Liver (tissue), 9 donors: ENCODE measurements around the gene NEURL1. TPM values are rescaled to one million over a fixed set of nuclear protein-coding genes. Genes with fewer than 3 reads are reported as not detected.
A peak's percentile ranks its signal among the peaks of the same experiment; 100 is the strongest.
"Not testable (repeated sequence)": the region's sequence is repeated elsewhere in the genome, so short reads cannot be mapped to it uniquely, and the experiment has no call there.

Source experiments
- DNase-seq: peaks from one replicate; pipeline ENCODE4 v3.0.0-alpha.2; 2017; ENCODE audit warnings: low spot score
- H3K27ac ChIP-seq, 2 donors: one replicate each; pipeline ENCODE4 v1.7.0; 2013; ENCODE audit warnings: inconsistent platforms in 2 of 2, low read length in 2 of 2, control low read depth in 1 of 2, low read depth in 1 of 2, mild to moderate bottlenecking in 1 of 2
- H3K27me3 ChIP-seq, 4 donors: one replicate each; pipeline versions ENCODE4 v1.6.1 to v1.7.0; 2013; ENCODE audit warnings: low read length in 3 of 4, inconsistent platforms in 1 of 4, mild to moderate bottlenecking in 1 of 4, moderate library complexity in 1 of 4; ENCODE audit not compliant: control insufficient read depth in 4 of 4, insufficient read depth in 4 of 4
- H3K36me3 ChIP-seq, 4 donors: one replicate each; pipeline versions ENCODE4 v1.6.1 to v1.7.0; 2013; ENCODE audit warnings: low read length in 3 of 4, mild to moderate bottlenecking in 3 of 4, low read depth in 1 of 4, moderate library complexity in 1 of 4; ENCODE audit not compliant: control insufficient read depth in 4 of 4, insufficient read depth in 3 of 4
- H3K4me1 ChIP-seq, 4 donors: one replicate each; pipeline versions ENCODE4 v1.6.1 to v1.7.0; 2013; ENCODE audit warnings: low read length in 3 of 4, mild to moderate bottlenecking in 3 of 4, moderate library complexity in 1 of 4; ENCODE audit not compliant: control insufficient read depth in 4 of 4, insufficient read depth in 4 of 4
- H3K4me3 ChIP-seq, 3 donors: one replicate each; pipeline versions ENCODE4 v1.6.1 to v1.7.0; 2013; ENCODE audit warnings: low read length in 3 of 3, control low read depth in 1 of 3, low read depth in 1 of 3, mild to moderate bottlenecking in 1 of 3
- H3K9ac ChIP-seq, 2 donors: one replicate each; pipeline ENCODE4 v1.7.0; 2013; ENCODE audit warnings: low read length in 2 of 2, mild to moderate bottlenecking in 2 of 2, moderate library complexity in 2 of 2, control low read depth in 1 of 2, low read depth in 1 of 2
- H3K9me3 ChIP-seq, 4 donors: one replicate each; pipeline versions ENCODE4 v1.6.1 to v1.7.0; 2013; ENCODE audit warnings: low read length in 3 of 4; ENCODE audit not compliant: control insufficient read depth in 4 of 4
- CTCF ChIP-seq: fragments of 150-350 bp; IDR thresholded peaks from 2 replicates; pipeline ENCODE4 v1.5.1; 2017; ENCODE audit warnings: improper control_type of control experiment, low read depth, low read length; ENCODE audit not compliant: missing input control
- EGR1 ChIP-seq, 2 donors: IDR thresholded peaks; 2 replicates each; pipeline ENCODE4 v1.6.1; 2016 to 2018; ENCODE audit warnings: antibody characterized with exemption in 2 of 2, low read depth in 2 of 2
- FOXA1 ChIP-seq: IDR thresholded peaks from 2 replicates; pipeline ENCODE4 v1.6.1; 2016; ENCODE audit warnings: antibody characterized with exemption
- FOXA2 ChIP-seq: IDR thresholded peaks from 2 replicates; pipeline ENCODE4 v1.6.1; 2016; ENCODE audit warnings: antibody characterized with exemption
- GABPA ChIP-seq, 2 donors: IDR thresholded peaks in 1 of 2; conservative IDR thresholded peaks in 1 of 2; 2 replicates each; pipeline ENCODE4 v1.6.1; 2016; ENCODE audit warnings: antibody characterized with exemption in 2 of 2, mild to moderate bottlenecking in 1 of 2, moderate library complexity in 1 of 2
- HNF4G ChIP-seq: IDR thresholded peaks from 2 replicates; pipeline ENCODE4 v1.6.1; 2016; ENCODE audit warnings: antibody characterized with exemption
- RAD21 ChIP-seq, 2 donors: IDR thresholded peaks; 2 replicates each; pipeline ENCODE4 v1.6.1; 2016; ENCODE audit warnings: antibody characterized with exemption in 2 of 2, mild to moderate bottlenecking in 2 of 2
- REST ChIP-seq: IDR thresholded peaks from 2 replicates; pipeline ENCODE4 v1.6.1; 2016; ENCODE audit warnings: antibody characterized with exemption, mild to moderate bottlenecking
- SP1 ChIP-seq: IDR thresholded peaks from 2 replicates; pipeline ENCODE4 v1.6.1; 2018; ENCODE audit warnings: antibody characterized with exemption, mild to moderate bottlenecking
- TAF1 ChIP-seq: conservative IDR thresholded peaks from 2 replicates; pipeline ENCODE4 v1.6.1; 2016; ENCODE audit warnings: antibody characterized with exemption, mild to moderate bottlenecking
- WGBS: extraction: QIAGEN DNeasy Blood & Tissue Kit; methylation state at CpG from one replicate; pipeline ENCODE4 v1.1.7; 2013; 5-methylcytosine and 5-hydroxymethylcytosine counted together
- polyA plus RNA-seq, 2 donors: library from polyadenylated mRNA; stranded (reverse) in 1 of 2; unstranded in 1 of 2; fragments of 200-250 nt in 1 of 2; fragments of >200 nt in 1 of 2; fragmentation: Nextera tagmentation in 1 of 2; extraction: Ambion mirVana in 1 of 2; gene quantifications; one replicate each; pipeline versions ENCODE4 v1.2.1 to v1.2.3, GENCODE V29; 2013 to 2015
- total RNA-seq, 2 donors: library from RNA; depleted of rRNA; stranded (reverse); fragments of >200 nt; gene quantifications; one replicate each; pipeline ENCODE4 v1.2.3, GENCODE V29; 2014
- donor health status: healthy.
- donor health status: healthy.
- donor health status: healthy.
- donor health status: healthy.
- donor health status: healthy.

NEURL1 gene
- total and polyA plus RNA-seq, 4 donors = 0.11 to 3.9 (median 0.74) TPM

- Histone ChIP-seq H3K9me3 (no peaks in the 10 kb centered on the region), H3K36me3 (peaks cover 10 to 47% (median 16%) of the 10 kb centered on the region in 4 donors), H3K27me3 (no peaks in the 10 kb centered on the region), H3K9ac (no peak overlapping the region), H3K27ac (no peak overlapping the region), H3K4me3 (no peak overlapping the region), H3K4me1 (no peaks in the 10 kb centered on the region)
- TF ChIP-seq REST (no peak), CTCF (peak; percentile 82), TAF1 (no peak), FOXA2 (no peak), RAD21 (IDR thresholded peaks at IDR 0.05) (peak; percentile 89 to 95), FOXA1 (no peak), EGR1 (IDR thresholded peaks at IDR 0.05; ENCODE audit: low read depth in 2 of 2) (no peak), SP1 (no peak), HNF4G (no peak), GABPA (IDR thresholded peaks at IDR 0.05 in 1 of 2, conservative IDR thresholded peaks at IDR 0.05 in 1 of 2) (no peak)
- DNase-seq = peak; percentile 61
- 72% methylated on average over 12 of the region's 12 CpGs for WGBS
These were observed 112.0 kb downstream of the NEURL1 start for GRCh38 chr10:103605359-103606096.

- H3K36me3 ChIP-seq = peaks cover 10 to 50% (median 20%) of the 10 kb centered on the region in 4 donors
- not testable (repeated sequence) for H3K27ac ChIP-seq, H3K9me3 ChIP-seq, H3K27me3 ChIP-seq, DNase-seq, H3K4me3 ChIP-seq, H3K9ac ChIP-seq, H3K4me1 ChIP-seq
- WGBS = 87% methylated on average over 1 of the region's 1 CpG
These were observed 112.6 kb downstream of the NEURL1 start for GRCh38 chr10:103606097-103606438.

- not testable (repeated sequence) for H3K27ac ChIP-seq, DNase-seq, H3K27me3 ChIP-seq, H3K9ac ChIP-seq, H3K4me1 ChIP-seq, H3K9me3 ChIP-seq, H3K4me3 ChIP-seq
- H3K36me3 ChIP-seq = peaks cover 15 to 51% (median 28%) of the 10 kb centered on the region in 4 donors
- 95% methylated on average over 26 of the region's 32 CpGs for WGBS
These were observed 113.5 kb downstream of the NEURL1 start for GRCh38 chr10:103607051-103607450.

GRCh38 chr10:103608056-103608455, 114.6 kb downstream of the NEURL1 start:
- H3K4me1 ChIP-seq, DNase-seq, H3K27me3 ChIP-seq, H3K9ac ChIP-seq, H3K27ac ChIP-seq, H3K9me3 ChIP-seq, H3K4me3 ChIP-seq: not testable (repeated sequence)
- WGBS = 88% methylated on average over 11 of the region's 11 CpGs
- peaks cover 14 to 51% (median 33%) of the 10 kb centered on the region in 4 donors for H3K36me3 ChIP-seq
